Stimulated activated CD8-positive, alpha-beta memory T cell treated with anti-CD3 and anti-CD28 coated beads, Interleukin-2, amount 100 ng/mL, for 1 hour (primary cell): ENCODE data around the gene ASB16.
"Not testable (repeated sequence)": the region's sequence is repeated elsewhere in the genome, so short reads cannot be mapped to it uniquely, and the experiment has no call there.

Source experiments
- DNase-seq, 2 donors: peaks; one replicate each; pipeline ENCODE4 v3.0.0-alpha.2; 2020; ENCODE audit warnings: low read depth in 2 of 2

The ASB16 gene, protein sequence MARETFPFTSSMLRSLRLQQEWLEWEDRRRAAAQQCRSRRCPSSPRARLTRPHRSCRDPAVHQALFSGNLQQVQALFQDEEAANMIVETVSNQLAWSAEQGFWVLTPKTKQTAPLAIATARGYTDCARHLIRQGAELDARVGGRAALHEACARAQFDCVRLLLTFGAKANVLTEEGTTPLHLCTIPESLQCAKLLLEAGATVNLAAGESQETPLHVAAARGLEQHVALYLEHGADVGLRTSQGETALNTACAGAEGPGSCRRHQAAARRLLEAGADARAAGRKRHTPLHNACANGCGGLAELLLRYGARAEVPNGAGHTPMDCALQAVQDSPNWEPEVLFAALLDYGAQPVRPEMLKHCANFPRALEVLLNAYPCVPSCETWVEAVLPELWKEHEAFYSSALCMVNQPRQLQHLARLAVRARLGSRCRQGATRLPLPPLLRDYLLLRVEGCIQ

DNA sequence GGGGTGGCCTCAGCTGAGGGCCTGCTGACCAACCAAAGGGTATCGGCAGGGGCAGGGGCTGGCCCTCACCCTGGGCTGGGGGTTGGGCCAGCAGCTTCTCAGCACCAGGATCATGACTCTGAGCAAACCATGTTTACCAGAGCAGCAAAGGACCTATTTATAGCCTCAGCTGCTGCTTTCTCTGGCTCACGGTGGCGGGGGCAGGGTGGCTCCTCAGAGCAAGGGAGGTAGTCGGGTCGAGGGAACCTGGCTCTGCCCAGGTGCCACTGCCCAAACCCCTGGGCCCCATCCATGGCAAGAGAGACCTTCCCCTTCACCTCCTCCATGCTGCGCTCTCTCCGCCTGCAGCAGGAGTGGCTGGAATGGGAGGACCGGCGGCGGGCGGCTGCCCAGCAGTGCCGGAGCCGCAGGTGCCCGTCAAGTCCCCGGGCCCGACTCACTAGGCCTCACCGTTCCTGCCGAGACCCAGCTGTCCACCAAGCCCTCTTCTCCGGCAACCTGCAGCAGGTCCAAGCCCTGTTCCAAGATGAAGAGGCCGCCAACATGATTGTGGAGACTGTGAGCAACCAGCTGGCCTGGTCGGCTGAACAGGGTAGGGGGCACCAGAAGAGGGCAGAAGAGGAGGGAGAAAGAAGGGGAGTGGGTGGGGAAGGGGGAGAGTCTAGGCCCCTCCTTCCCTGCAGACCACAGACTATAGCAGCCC is at the start of gene ASB16:
TSS of gene ASB16 (plus strand) at position 206 of the 703 bp plus-strand sequence. CDS start at position 292, 86 bp downstream.
- DNase-seq: no peak

DNA sequence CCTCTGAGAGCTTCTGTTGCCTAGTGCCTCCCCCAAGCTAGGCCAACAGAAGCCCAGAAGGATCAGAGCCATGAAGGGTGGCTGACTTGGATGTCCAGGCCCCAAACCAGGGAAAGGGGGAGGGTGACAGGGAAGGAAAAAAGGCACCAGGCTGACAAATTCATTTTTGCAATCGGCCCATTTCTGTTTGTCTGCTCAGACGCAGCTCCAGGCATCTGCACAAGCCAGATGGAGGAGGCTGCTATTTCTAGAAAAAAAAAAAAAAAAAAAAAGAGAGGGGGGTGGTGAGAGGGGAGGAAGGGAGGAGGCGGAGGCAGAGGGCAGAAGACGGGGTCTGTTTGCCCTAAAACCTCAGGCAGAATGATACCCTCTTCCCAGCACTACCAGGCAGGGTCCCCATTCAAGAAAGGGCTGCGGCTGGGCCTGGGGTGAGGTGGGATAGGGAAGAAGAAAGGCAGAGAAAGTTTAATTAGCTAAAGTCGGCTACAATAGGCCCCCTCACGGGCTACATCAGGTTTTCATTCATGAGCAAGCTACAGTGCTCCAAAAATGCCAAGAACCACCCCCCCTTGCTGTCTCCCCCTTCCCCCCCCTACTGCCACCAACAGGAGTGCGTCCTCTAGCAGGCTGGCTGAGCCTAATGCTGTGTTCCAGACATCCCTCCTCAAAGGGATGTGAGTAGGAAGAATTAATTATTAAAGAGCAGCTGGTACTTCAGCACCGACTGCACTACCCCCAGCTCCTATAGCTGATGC is 49.5 kb upstream of the ASB16 start:
- DNase-seq: no peak

DNA sequence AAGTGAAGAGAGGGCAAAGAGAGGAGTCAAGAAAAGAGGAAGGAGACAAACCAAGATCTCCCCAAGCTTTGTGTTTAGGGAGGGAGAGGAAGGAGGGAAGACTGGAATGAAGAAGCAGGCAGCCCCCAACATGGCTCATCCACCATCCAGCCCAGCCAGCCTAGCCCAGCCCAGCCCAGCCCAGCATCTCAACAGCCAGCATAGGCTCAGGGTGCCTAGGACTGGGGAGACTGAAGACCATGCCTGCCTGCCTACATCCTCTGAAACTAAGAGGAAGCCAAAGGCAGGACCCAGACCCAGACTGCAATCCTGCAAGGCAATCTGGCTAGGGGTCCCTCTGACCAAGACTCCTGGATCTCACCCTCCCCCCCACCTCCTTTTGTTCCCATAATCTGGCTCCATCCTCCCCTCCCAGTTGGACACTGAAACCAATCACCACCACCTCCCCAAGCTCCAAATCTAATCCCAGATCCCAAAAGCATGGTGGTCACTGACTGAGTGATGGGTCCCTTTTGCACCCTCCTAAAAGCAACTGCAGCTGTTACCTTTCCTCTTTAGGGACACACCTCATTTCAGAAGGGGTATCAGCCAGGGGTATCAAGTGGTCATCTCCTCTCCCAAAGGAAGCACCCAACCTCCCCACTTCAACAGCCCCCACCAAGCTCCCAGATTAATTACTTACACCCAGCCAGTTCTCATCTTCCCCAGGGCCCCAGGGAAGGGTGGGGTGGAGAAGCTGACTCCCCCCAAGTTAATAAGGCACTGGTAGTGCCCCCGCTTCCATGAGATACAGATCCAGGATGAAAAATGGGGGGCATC is 48.3 kb upstream of the ASB16 start:
- DNase-seq: no peak

DNA sequence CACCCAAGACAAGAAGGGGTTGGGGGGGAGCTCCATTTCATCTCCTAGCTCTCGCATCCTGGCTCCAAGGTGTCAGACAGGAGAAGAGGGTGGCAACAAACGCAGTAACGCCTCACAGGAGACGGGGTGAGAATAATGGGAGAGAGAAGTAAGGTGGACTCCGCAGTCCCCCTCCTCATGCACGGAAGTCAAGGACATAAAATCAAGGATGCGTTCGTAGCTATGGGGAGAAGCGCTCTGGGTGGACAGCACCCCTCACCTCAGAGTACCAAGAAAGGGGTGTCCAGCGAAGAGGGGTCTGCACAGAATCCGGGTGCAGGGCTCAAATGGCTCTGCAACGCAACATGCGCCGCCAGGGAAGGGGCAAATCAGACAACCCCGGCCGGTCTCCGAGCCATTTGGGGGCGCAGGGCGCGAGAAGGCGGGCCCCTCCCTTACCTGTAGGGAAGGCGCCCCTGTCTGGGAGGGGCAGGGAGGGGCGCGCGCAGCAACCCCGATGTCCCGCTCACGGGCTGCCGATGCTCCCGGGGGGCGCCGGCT is 47.6 kb upstream of the ASB16 start:
- no peak for DNase-seq

DNA sequence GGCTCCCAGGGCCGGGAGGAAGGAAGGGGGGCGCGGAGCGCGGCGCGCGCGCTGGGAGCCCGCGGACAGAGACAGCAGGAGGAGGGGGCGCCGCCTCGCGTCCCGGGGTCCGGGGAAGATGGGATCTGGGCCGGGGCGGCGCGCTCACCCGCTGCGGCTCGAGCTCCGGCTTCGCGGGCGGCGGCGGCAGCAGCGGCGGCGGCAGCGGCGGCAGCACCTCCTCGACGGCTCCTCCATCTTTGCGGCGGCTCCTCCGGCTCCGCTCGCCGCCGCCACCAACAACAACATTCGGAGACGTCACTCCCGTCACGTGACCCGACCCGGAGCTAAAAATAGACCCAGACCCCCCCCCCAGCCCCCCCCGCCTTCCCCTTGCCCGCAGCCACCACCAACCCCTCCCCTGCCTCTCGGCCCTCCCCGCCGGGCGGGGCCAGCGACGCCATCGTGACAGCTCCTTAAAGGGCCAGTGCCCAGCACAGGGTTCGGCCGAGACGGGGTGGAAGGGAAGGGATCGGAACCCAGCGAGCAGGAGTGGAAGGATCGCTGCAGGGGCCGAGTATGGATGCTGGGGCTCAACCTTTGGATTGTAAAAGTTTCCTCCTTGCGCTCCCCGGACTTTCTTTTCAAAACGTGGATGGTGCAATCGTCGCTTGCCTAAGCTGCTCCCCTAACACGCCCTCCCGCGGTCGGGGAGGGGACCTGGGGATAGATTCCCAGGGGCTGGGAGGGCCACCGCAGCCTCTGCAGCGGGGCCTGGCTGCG is 47.0 kb upstream of the ASB16 start, which contains the start of gene HDAC5:
TSS of gene HDAC5 (minus strand) at position 286 of the 762 bp plus-strand sequence. CDS start 6,126 bp downstream, outside the sequence.
- DNase-seq: peak; percentile 91 to 93

DNA sequence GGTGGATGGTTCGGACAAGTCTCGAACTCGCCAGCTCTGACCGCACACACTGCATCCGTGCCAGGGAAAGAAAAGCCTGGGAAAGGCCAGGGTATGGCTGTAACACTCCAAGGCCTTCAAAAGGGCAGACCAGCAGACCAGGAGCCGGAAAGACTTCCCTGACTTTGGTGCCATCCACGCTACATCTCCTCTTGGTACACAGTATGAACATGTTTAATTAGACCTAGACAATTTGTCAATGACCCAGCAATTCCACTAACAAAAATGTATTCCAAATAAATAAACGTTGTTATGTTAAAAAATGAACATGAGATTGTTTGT is 46.4 kb upstream of the ASB16 start:
- DNase-seq: no peak

DNA sequence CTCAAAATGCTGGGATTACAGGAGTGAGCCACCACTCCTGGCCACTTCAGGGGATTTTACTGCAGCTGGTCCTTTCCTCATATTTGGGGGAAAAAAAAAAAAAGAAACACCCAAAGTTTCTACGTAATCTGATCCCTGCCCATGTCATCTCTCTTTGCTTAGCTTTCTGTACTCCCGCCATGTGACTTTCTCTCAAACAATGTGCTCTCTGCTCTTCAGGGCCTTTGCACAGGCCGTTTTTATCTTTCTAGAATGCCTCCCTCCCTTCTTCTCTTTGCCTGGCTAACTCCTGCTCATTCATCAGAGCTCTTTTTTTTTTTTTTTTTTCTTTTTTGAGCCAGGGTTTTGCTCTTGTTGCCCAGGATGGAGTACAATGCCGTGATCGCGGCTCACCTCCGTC is 42.1 kb upstream of the ASB16 start:
- DNase-seq: no peak

DNA sequence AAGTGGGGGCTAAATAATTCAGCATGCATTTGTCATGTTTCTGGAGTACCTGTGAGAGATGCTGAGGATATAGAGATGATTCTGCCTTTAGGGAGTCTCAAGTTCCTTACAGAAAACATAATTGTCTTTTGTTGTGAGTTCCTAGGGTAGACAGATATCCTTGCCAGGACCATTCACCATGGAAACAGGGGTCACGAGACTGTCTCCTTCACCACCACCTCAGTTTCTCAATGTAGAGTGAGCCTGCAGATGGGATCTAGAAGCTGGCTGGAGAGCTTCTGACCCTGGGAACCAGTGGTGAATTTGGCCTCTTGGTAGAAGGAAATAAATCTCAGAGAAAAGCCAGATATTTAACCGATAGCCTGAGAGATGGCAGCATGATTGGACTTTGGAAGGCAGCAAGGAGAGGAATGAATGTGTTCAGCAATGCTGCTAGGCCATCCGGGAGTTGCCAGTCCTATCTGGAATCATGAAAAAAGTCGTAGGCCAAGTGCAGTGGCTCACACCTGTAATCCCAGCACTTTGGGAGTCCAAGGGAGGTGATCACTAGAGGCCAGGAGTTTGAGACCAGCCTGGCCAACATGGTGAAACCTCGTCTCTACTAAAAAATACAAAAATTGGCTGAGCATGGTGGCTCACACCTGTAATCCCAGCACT is 39.7 kb upstream of the ASB16 start:
- no peak for DNase-seq

DNA sequence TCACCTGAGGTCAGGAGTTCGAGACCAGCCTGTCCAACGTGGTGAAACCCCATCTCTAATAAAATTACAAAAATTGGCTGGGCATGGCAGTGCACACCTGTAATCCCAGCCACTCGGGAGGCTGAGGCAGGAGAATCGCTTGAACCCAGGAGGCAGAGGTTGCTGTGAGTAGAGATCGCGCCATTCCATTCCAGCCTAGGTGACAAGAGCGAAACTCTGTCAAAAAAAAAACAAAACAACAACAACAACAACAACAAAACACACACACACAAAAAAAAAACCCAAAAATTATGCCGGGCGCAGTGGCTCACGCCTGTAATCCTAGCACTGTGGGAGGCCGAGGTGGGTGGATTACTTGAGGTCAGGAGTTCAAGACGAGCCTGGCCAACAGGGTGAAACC is 39.1 kb upstream of the ASB16 start:
- DNase-seq: not testable (repeated sequence)

DNA sequence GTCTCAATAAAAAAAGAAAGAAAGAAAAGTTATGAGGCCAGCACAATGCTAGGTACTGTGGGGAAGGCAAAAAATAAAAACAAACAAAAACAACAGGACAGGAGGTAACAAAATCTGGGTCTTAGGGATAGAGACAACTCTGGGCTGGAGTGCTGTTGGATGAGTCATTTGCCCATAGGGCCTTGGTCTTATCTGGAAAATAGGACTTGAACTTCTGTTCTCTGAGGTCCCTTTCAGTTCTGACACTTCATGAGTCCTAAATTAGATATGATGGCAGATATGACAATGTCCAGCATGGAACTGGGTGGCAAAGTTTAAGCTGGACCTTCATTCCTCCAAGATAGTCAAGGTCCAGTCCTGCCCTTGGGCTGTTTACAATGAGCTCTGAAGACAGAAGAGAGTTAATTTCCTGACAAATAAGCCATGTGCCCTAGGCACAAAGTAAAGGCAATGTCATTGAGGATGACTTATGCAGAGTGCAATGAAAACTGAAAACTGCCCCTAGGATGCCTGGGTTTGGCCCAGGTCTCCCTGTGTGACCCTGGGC is 38.2 kb upstream of the ASB16 start:
- DNase-seq: no peak

DNA sequence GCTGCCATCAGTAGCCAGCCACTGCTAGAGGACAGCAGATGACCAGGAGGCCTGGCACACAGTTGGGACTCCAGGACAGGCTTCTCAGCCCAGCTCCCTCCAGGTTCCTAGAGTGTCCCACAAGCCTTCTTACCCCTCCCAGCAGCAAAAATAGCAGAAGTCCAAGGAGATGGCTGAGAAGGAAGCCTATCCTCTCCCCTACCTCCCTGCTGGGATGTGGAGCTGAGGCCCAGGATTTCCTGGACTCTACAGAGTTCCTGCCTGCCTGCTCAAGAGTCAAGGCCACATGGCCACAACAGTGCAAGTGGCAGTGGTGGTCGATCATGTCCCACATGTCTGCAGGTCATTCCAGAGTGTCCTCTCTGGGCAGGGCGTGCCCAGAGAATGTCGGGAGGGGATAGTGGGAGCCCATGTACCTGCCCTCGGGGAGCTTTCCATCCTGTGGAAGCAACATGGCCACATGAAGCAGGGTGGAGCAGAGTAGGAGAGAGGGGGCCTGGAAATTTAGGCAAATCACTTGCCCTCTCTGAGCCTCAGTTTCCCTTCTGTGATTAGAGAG is 36.5 kb upstream of the ASB16 start:
- DNase-seq: no peak

DNA sequence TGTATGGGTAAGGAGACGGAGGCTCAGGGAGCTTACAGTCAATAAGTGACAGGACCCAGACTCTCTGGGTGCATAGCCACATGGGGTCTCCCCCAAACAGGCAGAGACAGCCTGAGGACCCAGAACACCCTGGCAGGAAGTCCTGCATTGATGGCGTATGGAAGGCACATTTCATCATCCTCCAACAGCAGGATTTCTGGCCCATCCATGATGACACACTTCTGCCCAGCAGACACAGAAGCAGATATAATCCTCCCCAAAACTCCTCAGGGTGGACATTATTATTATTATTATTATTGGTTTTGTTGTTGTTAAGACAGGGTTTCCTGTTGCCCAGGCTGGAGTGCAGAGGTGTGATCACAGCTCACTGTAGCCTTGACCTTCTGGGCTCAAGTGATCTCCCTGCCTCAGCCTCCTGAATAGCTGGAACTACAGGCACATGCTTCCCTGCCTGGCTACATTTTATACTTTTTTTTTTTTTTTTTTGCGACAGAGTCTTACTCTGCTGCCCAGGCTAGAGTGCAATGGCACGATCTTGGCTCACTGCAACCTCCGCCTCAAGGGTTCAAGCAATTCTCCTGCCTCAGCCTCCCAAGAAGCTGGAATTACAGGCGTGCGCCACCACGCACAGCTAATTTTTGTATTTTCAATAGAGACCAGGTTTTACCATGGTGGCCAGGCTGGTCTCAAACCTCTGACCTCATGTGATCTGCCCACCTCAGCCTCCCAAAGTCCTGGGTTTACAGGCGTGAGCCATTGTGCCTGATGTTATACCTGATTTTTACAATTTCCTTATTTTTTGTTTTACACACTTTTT is 35.5 kb upstream of the ASB16 start:
- DNase-seq: no peak

DNA sequence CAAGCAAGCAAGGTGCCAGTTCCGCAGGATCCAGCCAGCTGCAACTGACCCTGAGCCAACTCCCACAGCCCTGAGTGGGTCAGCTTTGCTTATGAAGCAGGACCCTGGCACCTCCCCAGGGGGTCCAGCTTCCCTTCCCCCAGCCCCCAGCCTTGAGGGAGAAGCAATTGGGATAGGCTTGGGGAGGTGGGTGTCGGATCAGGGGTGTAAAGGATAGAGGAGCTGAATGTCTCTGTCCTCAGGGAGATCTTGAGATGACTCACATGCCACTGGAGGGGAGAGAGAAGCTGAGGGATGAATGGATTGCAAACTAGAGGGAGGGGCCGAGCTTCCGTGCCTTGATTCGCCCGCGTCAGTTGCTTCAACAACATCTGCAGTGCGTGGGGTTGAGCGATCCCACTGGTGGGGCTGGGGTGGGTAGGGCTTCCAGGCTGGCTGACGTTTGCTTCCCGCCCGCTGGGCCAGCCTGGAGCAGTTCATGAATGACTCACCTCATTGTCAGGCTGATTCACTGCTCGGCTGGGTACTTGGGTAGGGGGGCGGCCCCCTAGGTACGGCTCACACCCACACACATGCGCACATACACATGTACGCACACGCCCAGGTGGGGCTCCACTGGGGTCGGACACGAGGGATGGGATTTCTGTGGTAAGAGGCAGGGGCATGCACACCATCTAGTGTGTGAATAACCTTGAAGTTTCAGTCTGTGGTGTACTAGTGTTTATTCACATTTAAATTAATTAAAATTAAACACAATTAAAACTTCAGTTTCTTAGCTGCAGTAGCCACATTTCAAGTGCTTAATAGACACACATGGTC is 32.4 kb upstream of the ASB16 start:
- peak in 1 of 2 donors; percentile 21 for DNase-seq

DNA sequence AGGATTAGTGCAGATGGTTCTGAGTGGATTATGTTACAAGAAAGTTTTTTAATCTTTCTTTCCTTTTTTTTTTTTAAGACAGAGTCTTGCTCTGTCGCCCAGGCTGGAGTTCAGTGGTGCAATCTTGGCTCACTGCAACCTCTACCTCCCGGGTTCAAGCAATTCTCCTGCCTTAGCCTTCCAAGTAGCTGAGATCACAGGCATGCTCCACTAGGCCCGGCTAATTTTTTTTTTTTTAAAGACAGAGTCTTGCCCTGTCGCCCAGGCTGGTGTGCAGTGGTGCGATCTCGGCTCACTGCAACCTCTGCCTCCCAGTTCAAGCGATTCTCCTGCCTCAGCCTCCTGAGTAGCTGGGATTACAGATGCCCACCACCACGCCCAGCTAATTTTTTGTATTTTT is 26.6 kb upstream of the ASB16 start:
- DNase-seq: not testable (repeated sequence)

DNA sequence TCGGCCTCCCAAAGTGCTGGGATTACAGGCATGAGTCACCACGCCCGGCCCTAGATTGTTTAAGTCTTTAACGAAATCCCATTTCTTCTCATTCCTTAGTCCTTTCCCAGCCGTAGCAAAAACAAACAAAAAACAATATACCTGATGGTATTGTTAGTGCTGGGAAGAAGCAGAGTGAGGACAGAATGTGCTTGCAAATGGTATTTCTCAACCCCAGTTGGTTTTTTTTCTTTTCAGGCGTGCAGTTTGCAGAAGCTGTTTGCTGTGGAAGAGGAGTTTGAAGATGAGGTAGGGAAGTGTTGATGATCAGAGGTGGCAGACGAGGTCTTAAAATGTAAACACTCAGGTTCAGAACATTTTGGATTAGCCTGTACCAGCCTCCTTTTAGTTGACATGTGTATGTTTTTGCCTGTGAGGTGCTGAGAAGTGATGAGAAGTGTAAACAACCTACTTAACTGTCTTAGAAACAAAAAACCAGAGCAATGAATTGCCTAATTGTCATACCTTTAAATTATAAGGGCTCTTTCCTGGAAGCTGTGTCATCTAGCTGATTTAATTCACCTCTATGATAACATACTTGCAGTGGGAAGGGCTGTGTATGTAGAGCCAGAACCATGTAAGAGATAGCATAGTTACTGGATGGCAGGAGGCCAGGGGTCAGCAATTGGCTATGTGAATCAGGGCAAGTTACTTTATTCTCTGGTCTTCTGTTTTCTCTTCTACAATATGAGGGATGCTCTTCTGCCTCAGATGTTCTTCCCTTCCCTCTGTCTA is 25.4 kb upstream of the ASB16 start:
- DNase-seq: no peak
